ENCODE measurements around the gene SLC1A4.
A peak's percentile ranks its signal among the peaks of the same experiment; 100 is the strongest.
"Not testable (repeated sequence)": the region's sequence is repeated elsewhere in the genome, so short reads cannot be mapped to it uniquely, and the experiment has no call there.

Gene SLC1A4

DNA sequence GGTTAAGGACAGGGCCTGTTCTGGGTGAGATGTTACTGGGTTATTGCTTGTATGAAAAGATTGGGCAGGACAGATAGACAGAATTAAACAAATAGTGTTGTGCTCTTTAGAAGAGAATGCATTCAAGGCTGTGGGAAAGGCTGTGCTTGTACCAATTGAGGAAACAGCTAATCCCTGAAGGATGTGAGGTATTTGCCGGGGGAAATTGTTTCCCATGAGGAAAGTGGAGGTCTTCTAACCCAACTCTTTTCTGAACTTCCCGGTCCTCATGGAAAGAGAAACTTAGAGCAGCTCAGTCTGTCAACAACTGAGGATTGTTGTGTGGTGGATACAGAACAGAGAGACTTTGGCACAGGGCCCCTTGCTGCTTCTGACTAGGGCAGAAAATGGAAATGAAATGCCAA, 9.5 kb downstream of the SLC1A4 start:
- no peak for FAIRE-seq
- no peak for TF ChIP-seq PAX5 (IDR thresholded peaks at IDR 0.05; ENCODE audit: insufficient read depth, low read length, severe bottlenecking)
- TF ChIP-seq SPI1 (IDR thresholded peaks at IDR 0.05; ENCODE audit: low read depth, low read length), result no peak
- no peak for TF ChIP-seq POU2F2 (IDR thresholded peaks at IDR 0.05; ENCODE audit: low read depth, low read length)
- no peak for TF ChIP-seq POLR2A (IDR thresholded peaks at IDR 0.05; ENCODE audit: low read depth, low read length)

DNA sequence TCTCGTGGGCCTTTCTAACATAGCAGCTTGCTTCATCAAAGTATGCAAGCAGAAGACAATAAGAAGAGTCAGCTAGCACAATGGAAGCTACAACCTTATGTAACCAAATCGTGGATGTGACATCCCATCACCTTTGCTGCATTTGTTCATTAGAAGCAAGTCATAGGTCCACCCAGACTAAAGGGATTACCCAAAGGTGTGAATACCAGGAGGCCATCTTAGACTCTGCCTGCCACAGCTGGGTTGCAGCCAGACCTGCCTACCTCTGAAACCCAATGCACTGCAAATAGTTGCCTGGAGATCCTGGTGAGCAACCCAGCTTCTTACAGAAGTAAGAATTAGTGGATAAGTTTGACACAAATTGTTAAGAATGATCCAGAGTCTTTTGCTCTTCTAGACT, 10.6 kb downstream of the SLC1A4 start:
- FAIRE-seq, result no peak
- no peak for DNase-seq (ENCODE audit: insufficient read length, low spot score)
- no peak for TF ChIP-seq PAX5 (IDR thresholded peaks at IDR 0.05; ENCODE audit: insufficient read depth, low read length, severe bottlenecking)
- TF ChIP-seq POLR2AphosphoS5 (IDR thresholded peaks at IDR 0.05; ENCODE audit: low read depth, low read length), result no peak
- no peak for TF ChIP-seq POLR2A (IDR thresholded peaks at IDR 0.05; ENCODE audit: low read depth, low read length)
- no peak for TF ChIP-seq POU2F2 (IDR thresholded peaks at IDR 0.05; ENCODE audit: low read depth, low read length)
- TF ChIP-seq SPI1 (IDR thresholded peaks at IDR 0.05; ENCODE audit: low read depth, low read length), result no peak
- TF ChIP-seq TAF1 (IDR thresholded peaks at IDR 0.05; ENCODE audit: low read depth, low read length), result no peak

More for the DNA sequence above, 9.5 kb downstream of the SLC1A4 start:
- no peak for DNase-seq (ENCODE audit: insufficient read length, low spot score)

DNA sequence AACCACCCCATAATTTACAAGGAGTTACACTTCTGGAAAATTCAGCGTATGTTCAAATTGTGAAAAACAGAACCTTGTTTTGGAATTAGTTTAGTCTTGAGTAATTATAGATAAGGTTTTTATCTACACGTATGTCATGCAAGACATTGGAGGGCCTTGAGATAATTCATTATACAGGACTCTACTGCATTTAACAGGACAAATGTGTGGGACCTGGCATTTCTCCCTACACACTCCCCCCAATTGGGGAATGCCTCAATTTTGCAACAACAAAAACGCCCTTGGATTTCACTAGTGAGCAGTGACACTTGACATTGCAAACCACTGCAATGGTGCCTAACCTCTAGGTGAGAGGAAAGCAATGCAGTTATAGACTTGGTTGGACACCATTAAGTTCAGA, 11.4 kb downstream of the SLC1A4 start:
- FAIRE-seq, result no peak
- DNase-seq (ENCODE audit: insufficient read length, low spot score), result no peak
- TF ChIP-seq POLR2A (IDR thresholded peaks at IDR 0.05; ENCODE audit: low read depth, low read length), result no peak
- TF ChIP-seq TAF1 (IDR thresholded peaks at IDR 0.05; ENCODE audit: low read depth, low read length), result no peak
- no peak for TF ChIP-seq POLR2AphosphoS5 (IDR thresholded peaks at IDR 0.05; ENCODE audit: low read depth, low read length)

DNA sequence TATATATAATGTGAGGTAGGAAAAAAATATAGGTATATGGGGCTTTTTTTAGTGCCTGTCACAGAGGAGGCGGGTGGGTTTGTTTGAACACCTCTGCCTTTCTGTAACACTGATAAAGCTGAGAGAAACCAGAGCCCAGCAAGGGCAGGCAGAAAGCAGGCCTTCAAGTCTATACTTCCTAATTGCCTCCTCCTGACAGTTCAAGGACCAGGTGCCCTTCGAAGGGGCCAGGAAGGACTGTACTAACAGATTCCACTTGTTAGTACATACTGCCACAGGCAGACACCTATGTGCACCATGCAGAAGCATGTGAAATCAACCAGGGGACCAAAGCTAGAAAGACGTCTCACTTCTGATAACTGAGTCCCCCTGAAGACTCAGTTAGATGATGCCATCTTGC, 13.8 kb downstream of the SLC1A4 start:
- TF ChIP-seq TAF1 (IDR thresholded peaks at IDR 0.05; ENCODE audit: low read depth, low read length), result no peak
- TF ChIP-seq POLR2AphosphoS5 (IDR thresholded peaks at IDR 0.05; ENCODE audit: low read depth, low read length), result no peak
- TF ChIP-seq SPI1 (IDR thresholded peaks at IDR 0.05; ENCODE audit: low read depth, low read length), result no peak
- TF ChIP-seq POLR2A (IDR thresholded peaks at IDR 0.05; ENCODE audit: low read depth, low read length), result no peak
- no peak for TF ChIP-seq PAX5 (IDR thresholded peaks at IDR 0.05; ENCODE audit: insufficient read depth, low read length, severe bottlenecking)
- TF ChIP-seq POU2F2 (IDR thresholded peaks at IDR 0.05; ENCODE audit: low read depth, low read length), result no peak
- no peak for FAIRE-seq

DNA sequence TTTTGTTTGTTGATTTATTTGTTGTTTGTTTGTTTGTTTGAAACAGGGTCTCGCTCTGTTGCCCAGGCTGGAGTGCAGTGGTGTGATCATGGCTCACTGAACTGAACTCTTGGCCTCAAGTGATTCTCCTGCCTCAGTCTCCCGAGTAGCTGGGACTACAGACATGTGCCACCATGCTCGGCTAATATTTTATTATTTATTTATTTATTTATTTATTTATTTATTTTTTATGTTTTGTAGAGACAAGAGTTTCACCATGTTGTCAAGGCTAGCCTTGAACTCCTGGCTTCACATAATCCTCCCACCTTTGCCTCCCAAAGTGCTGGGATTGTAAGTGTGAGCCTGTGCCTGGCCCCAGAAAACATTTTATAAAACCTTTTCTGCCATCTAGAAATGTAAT, 15.0 kb downstream of the SLC1A4 start:
- DNase-seq (ENCODE audit: insufficient read length, low spot score); FAIRE-seq: not testable (repeated sequence)

More for the DNA sequence above, 13.8 kb downstream of the SLC1A4 start:
- DNase-seq (ENCODE audit: insufficient read length, low spot score), result no peak

DNA sequence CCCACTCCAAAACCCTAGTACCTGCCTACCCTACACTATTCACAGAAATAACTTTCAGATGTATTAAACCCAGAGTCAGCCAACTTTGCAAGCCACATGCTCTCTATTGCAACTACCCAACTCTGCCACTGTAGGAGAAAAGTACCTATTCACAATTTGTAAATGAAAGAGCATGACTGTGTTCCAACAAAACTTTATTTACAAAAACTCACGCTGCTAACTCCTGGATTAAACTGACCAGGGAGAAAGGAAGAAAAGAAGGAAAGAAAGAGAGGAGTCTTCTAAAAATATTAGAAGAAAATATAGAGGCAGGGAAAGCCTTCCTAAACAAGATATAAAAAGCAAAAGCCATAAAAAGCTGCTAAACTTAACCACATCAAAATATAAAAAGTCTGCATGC, 24.6 kb downstream of the SLC1A4 start:
- FAIRE-seq, result no peak
- no peak for TF ChIP-seq POU2F2 (IDR thresholded peaks at IDR 0.05; ENCODE audit: low read depth, low read length)
- TF ChIP-seq SPI1 (IDR thresholded peaks at IDR 0.05; ENCODE audit: low read depth, low read length), result no peak
- no peak for TF ChIP-seq PAX5 (IDR thresholded peaks at IDR 0.05; ENCODE audit: insufficient read depth, low read length, severe bottlenecking)
- no peak for TF ChIP-seq POLR2A (IDR thresholded peaks at IDR 0.05; ENCODE audit: low read depth, low read length)
- no peak for TF ChIP-seq TAF1 (IDR thresholded peaks at IDR 0.05; ENCODE audit: low read depth, low read length)
- no peak for TF ChIP-seq POLR2AphosphoS5 (IDR thresholded peaks at IDR 0.05; ENCODE audit: low read depth, low read length)

DNA sequence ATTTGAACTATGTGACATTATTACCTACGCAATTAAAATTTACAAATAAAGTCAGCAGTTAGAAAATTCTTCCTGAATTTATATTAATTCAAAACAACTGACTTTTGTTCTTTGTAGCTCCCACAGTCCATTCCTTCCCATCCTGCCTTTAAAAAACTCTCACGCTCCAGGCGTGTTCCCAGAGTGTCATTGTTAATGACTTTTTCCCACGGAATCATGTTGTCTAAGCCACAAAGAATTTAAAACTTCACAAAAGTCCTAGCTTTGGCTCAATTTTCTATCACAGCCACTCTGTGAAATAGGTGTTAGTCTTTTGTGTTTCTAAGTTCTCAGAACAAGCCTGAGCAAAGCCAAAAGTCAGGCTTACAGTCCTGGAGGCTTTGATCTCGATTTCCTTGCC, 26.5 kb downstream of the SLC1A4 start:
- FAIRE-seq (no peak), DNase-seq (ENCODE audit: insufficient read length, low spot score) (no peak)
- TF ChIP-seq POLR2A (IDR thresholded peaks at IDR 0.05; ENCODE audit: low read depth, low read length), result no peak
- TF ChIP-seq TAF1 (IDR thresholded peaks at IDR 0.05; ENCODE audit: low read depth, low read length), result no peak
- no peak for TF ChIP-seq POU2F2 (IDR thresholded peaks at IDR 0.05; ENCODE audit: low read depth, low read length)
- TF ChIP-seq SPI1 (IDR thresholded peaks at IDR 0.05; ENCODE audit: low read depth, low read length), result no peak
- TF ChIP-seq POLR2AphosphoS5 (IDR thresholded peaks at IDR 0.05; ENCODE audit: low read depth, low read length), result no peak
- TF ChIP-seq PAX5 (IDR thresholded peaks at IDR 0.05; ENCODE audit: insufficient read depth, low read length, severe bottlenecking), result no peak

More for the DNA sequence above, 24.6 kb downstream of the SLC1A4 start:
- no peak for DNase-seq (ENCODE audit: insufficient read length, low spot score)

DNA sequence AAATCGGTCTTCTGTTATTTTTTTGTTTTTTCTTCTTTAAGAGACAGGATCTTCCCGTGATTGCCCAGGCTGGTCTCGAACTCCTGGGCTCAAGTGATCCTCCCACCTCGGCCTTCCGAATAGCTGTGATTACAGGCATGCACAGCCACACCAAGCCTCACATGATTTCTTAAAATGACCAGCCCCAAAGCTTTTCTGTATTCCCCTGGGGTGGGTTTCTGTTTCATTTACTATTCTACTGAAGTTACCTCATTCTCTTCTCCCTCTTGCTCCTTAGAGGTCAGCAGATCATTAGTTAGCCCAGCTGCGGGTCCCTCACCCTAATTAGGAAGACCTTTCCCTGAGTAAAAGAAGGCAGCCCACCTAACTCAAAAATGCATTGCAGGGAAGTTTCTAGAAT, 27.6 kb downstream of the SLC1A4 start:
- DNase-seq (ENCODE audit: insufficient read length, low spot score) (no peak), FAIRE-seq (no peak)
- no peak for TF ChIP-seq TAF1 (IDR thresholded peaks at IDR 0.05; ENCODE audit: low read depth, low read length)
- TF ChIP-seq PAX5 (IDR thresholded peaks at IDR 0.05; ENCODE audit: insufficient read depth, low read length, severe bottlenecking), result no peak
- TF ChIP-seq POLR2A (IDR thresholded peaks at IDR 0.05; ENCODE audit: low read depth, low read length), result no peak
- TF ChIP-seq POU2F2 (IDR thresholded peaks at IDR 0.05; ENCODE audit: low read depth, low read length), result no peak
- TF ChIP-seq POLR2AphosphoS5 (IDR thresholded peaks at IDR 0.05; ENCODE audit: low read depth, low read length), result no peak
- no peak for TF ChIP-seq SPI1 (IDR thresholded peaks at IDR 0.05; ENCODE audit: low read depth, low read length)

DNA sequence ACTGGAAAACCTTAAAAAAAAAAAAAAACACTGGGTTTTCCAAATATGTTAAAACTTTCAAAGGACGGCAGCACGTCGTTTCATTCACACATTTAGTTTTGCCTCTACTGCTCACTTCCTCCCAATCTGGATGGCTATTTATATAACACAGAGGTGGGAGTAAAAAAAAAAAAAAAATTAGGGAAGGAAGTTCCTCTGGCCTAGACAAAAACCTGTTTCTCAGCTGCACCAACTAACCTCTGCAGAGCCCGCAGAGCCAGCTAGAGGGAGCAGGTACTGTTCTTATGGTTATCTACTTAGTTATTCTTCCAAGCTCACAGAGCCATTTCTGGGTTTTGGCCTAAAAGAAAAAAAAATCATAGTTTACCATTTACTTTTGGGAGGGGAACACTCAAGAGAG, 28.1 kb downstream of the SLC1A4 start:
- DNase-seq (ENCODE audit: insufficient read length, low spot score), result no peak
- TF ChIP-seq POLR2AphosphoS5 (IDR thresholded peaks at IDR 0.05; ENCODE audit: low read depth, low read length), result no peak
- TF ChIP-seq TAF1 (IDR thresholded peaks at IDR 0.05; ENCODE audit: low read depth, low read length), result no peak
- TF ChIP-seq PAX5 (IDR thresholded peaks at IDR 0.05; ENCODE audit: insufficient read depth, low read length, severe bottlenecking), result no peak
- TF ChIP-seq POLR2A (IDR thresholded peaks at IDR 0.05; ENCODE audit: low read depth, low read length), result no peak
- TF ChIP-seq SPI1 (IDR thresholded peaks at IDR 0.05; ENCODE audit: low read depth, low read length), result 0 out of 2 replicates have a peak, but pooled peaks have one; percentile 8
- no peak for FAIRE-seq

DNA sequence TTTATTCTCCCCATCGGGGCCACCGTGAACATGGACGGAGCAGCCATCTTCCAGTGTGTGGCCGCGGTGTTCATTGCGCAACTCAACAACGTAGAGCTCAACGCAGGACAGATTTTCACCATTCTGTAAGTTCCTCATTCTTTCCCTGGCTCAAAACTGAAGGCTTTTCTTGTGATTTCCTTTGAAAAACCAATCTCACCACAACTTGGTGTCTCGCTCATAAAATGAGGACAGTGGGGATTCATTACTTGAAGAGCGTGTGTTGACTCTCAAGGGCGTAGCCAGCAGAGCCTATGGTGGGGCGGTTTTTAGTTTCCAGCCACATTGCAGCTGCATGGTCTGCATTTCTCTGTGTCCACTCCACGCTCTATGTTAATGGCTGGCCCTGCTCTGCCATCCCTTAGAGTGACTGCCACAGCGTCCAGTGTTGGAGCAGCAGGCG, 29.0 kb downstream of the SLC1A4 start:
- DNase-seq (ENCODE audit: insufficient read length, low spot score) (no peak), FAIRE-seq (no peak)
- TF ChIP-seq POU2F2 (IDR thresholded peaks at IDR 0.05; ENCODE audit: low read depth, low read length), result no peak

DNA sequence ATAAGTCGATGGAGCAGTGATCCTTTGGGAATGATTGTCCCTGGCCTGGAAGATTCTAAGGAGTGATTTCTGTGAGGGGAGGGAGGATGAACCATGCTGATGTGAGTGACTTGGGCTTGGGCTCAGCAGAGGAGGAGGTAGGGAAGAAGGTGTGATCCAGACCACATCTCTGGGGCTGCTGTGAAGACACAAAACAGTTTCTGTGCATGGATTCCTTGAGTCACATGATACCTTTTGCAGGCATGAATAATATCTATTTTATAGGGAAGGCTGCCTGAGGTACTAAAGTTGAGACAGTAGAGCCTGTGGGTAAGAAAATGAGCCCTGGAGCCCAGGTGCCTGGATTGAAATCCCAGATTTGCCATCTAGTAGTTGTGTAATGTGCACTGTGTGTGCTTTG, 29.8 kb downstream of the SLC1A4 start:
- DNase-seq (ENCODE audit: insufficient read length, low spot score) (no peak), FAIRE-seq (no peak)
- TF ChIP-seq POU2F2 (IDR thresholded peaks at IDR 0.05; ENCODE audit: low read depth, low read length) (no peak), POLR2A (IDR thresholded peaks at IDR 0.05; ENCODE audit: low read depth, low read length) (no peak), SPI1 (IDR thresholded peaks at IDR 0.05; ENCODE audit: low read depth, low read length) (no peak), PAX5 (IDR thresholded peaks at IDR 0.05; ENCODE audit: insufficient read depth, low read length, severe bottlenecking) (no peak), TAF1 (IDR thresholded peaks at IDR 0.05; ENCODE audit: low read depth, low read length) (no peak), POLR2AphosphoS5 (IDR thresholded peaks at IDR 0.05; ENCODE audit: low read depth, low read length) (no peak)
